Heart left ventricle (tissue), 16 donors: ENCODE data around the gene TMEM135. TPM values are rescaled to one million over a fixed set of nuclear protein-coding genes. Genes with fewer than 3 reads are reported as not detected.
"Not testable (repeated sequence)": the region's sequence is repeated elsewhere in the genome, so short reads cannot be mapped to it uniquely, and the experiment has no call there.

ENCODE experiments used
- ATAC-seq, 4 donors: fragments of 200-7000 bp; cut with Tn5 transposase; one replicate each; pipeline ENCODE4 v1.9.1; 2020 to 2022; ENCODE audit warnings: moderate library complexity in 4 of 4, mild to moderate bottlenecking in 3 of 4, moderate number of reproducible peaks in 1 of 4
- DNase-seq, 5 donors: peaks; one replicate each; pipeline ENCODE4 v3.0.0-alpha.2; 2020
- H3K27ac ChIP-seq, 12 donors: fragments of 200-600 bp; sonication (generic) in 4 of 12; one replicate each; pipeline versions ENCODE4 v1.5.0 to v1.8.0; 2016 to 2022; ENCODE audit warnings: mild to moderate bottlenecking in 2 of 12
- H3K27me3 ChIP-seq, 9 donors: fragments of 200-600 bp; sonication (generic) in 2 of 9; one replicate each; pipeline versions ENCODE4 v1.5.1 to v1.8.0; 2016 to 2022; ENCODE audit warnings: mild to moderate bottlenecking in 3 of 9
- H3K36me3 ChIP-seq, 9 donors: fragments of 200-600 bp; sonication (generic) in 2 of 9; one replicate each; pipeline versions ENCODE4 v1.5.0 to v1.8.0; 2018 to 2022; ENCODE audit warnings: mild to moderate bottlenecking in 2 of 9
- H3K4me1 ChIP-seq, 12 donors: fragments of 200-600 bp; sonication (generic) in 4 of 12; one replicate each; pipeline versions ENCODE4 v1.5.0 to v1.8.0; 2016 to 2022; ENCODE audit warnings: mild to moderate bottlenecking in 3 of 12
- H3K4me3 ChIP-seq, 12 donors: fragments of 200-600 bp; sonication (generic) in 4 of 12; one replicate each; pipeline versions ENCODE4 v1.5.0 to v1.8.0; 2017 to 2022; ENCODE audit warnings: mild to moderate bottlenecking in 9 of 12, moderate library complexity in 4 of 12
- H3K9me3 ChIP-seq, 12 donors: fragments of 200-600 bp; sonication (generic) in 4 of 12; one replicate each; pipeline versions ENCODE4 v1.5.0 to v1.8.0; 2016 to 2022; ENCODE audit warnings: mild to moderate bottlenecking in 1 of 12
- POLR2A ChIP-seq, 2 donors: fragments of 450-650 bp; IDR thresholded peaks; one replicate each; pipeline ENCODE4 v1.6.1; 2017; ENCODE audit warnings: antibody characterized with exemption in 2 of 2, mild to moderate bottlenecking in 2 of 2, moderate library complexity in 2 of 2
- WGBS, 4 donors: extraction: QIAGEN DNeasy Blood & Tissue Kit in 2 of 4; methylation state at CpG; one replicate each; pipeline versions ENCODE4 v1.1.5 to v1.1.7; 2013 to 2018; 5-methylcytosine and 5-hydroxymethylcytosine counted together
- intact Hi-C, 10 donors: fragments of 100-400 bp; cut with DNase I; formaldehyde crosslinking; loops; one replicate each; pipeline versions ENCODE4 v1.11.1 to v1.14.2; 2022
- polyA plus RNA-seq, 2 donors: library from polyadenylated mRNA; stranded (reverse); fragments of 200-250 nt; gene quantifications; one replicate each; pipeline ENCODE4 v1.2.3, GENCODE V29; 2013
- total RNA-seq, 9 donors: library from RNA; depleted of rRNA in 2 of 9; stranded (reverse); fragments of >200 nt in 2 of 9; fragmentation: NEBNext Ultra II Directional in 3 of 9; extraction: Animal tissue kit (Norgen Biotek cat#: 25700) in 3 of 9; gene quantifications; one replicate each; pipeline versions ENCODE4 v1.1.0 to v1.2.4, GENCODE V29; 2016 to 2023
- TF ChIP-seq, protein P1 (sequence below), 12 donors: fragments of 200-600 bp; sonication (generic) in 4 of 12; IDR thresholded peaks; one replicate each; pipeline versions ENCODE4 v1.5.0 to v1.8.0; 2018 to 2022; ENCODE audit warnings: antibody characterized with exemption in 12 of 12, mild to moderate bottlenecking in 5 of 12
- donor health status: ischemic (EF 13 %, LVEDD 7.1; RV severe dilation, severe dysfunction).
- donor health status: healthy with polysubstance abuse.
- donor health status: DM: no; HTN: yes; CAD: no.
- donor health status: DM: no; HTN: no; CAD: no.
- donor health status: ischemic (EF 25% LVEDD 6.9; RV normal size, moderate dysfunction).
- donor health status: ischemic (EF 25% LVEDD 5.7; RV mildly dilated, moderate dysfunction).
- donor health status: healthy.
- donor health status: DM: yes; HTN: yes; CAD: no.
- donor health status: ischemic (EF 35%, LVEDD 5.7; RV mildly dilated, moderate dysfunction).
- donor health status: nonischemic (EF 11% LVEDD 7.7; RV severe dilation, severe dysfunction).
- donor health status: DM: yes; HTN: yes; CAD: no.
- donor health status: PGD.
- donor health status: ischemic (EF 29% LVEDD 5.4; RV normal size, mild dysfunction).
- donor health status: nonischemic (EF 23%, LVEDD 6.1; RV moderate dilation, normal function).

The TMEM135 gene
- total and polyA plus RNA-seq, 11 donors = 3.9 to 22.7 (median 14.7) TPM

- WGBS, 4 donors = 69 to 79% (median 72%) methylated on average over 3 of the region's 3 CpGs
- TF ChIP-seq POLR2A (IDR thresholded peaks at IDR 0.05) = no peak
- TF ChIP-seq, protein P1, sequence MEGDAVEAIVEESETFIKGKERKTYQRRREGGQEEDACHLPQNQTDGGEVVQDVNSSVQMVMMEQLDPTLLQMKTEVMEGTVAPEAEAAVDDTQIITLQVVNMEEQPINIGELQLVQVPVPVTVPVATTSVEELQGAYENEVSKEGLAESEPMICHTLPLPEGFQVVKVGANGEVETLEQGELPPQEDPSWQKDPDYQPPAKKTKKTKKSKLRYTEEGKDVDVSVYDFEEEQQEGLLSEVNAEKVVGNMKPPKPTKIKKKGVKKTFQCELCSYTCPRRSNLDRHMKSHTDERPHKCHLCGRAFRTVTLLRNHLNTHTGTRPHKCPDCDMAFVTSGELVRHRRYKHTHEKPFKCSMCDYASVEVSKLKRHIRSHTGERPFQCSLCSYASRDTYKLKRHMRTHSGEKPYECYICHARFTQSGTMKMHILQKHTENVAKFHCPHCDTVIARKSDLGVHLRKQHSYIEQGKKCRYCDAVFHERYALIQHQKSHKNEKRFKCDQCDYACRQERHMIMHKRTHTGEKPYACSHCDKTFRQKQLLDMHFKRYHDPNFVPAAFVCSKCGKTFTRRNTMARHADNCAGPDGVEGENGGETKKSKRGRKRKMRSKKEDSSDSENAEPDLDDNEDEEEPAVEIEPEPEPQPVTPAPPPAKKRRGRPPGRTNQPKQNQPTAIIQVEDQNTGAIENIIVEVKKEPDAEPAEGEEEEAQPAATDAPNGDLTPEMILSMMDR (IDR thresholded peaks at IDR 0.05) = no peak
- H3K9me3 ChIP-seq = no peaks in the 10 kb centered on the region
- H3K36me3 ChIP-seq = no peaks in the 10 kb centered on the region
- DNase-seq (no peak), ATAC-seq (no peak)
- H3K4me3 ChIP-seq = no peak overlapping the region
- intact Hi-C loops = loop anchor here in 3 of 10 donors (5.0 to 10.0 kb wide), 2 partner anchors 33 to 94 kb away; partner anchors contain the start of gene FZD4 (in 2 of the 3)
- H3K27me3 ChIP-seq = no peaks in the 10 kb centered on the region
- peaks cover 0 to 26% (median 12%) of the 10 kb centered on the region in 12 donors for H3K4me1 ChIP-seq
- H3K27ac ChIP-seq = no peak overlapping the region
Observed at GRCh38 chr11:86990515-86990914, 47.2 kb upstream of the TMEM135 start.

DNA sequence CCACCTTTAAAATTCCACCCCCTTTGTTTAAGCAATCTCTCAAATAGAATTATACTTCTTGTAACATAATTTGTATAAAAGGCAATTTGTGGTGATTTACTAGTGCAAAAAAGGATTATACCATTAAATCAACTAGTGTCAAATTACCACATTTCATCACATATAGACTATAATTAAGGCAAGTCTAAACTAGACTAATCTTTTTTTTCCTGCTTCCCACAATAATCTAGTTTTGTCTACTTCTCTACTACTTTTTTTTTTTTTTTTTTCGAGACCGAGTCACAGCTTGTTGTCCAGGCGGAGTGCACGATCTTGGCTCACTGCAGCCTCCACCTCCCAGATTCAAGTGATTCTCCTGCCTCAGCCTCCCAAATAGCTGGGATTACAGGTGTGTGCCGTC is 46.4 kb upstream of the TMEM135 start:
- ATAC-seq (no peak), DNase-seq (no peak)
- WGBS, 4 donors = 95 to 97% (median 96%) methylated on average over 5 of the region's 5 CpGs
- intact Hi-C loops = loop anchor here in 3 of 10 donors (5.0 to 10.0 kb wide), 2 partner anchors 34 to 93 kb away; partner anchors contain the start of gene FZD4 (in 2 of the 3)
- Histone ChIP-seq H3K27me3 (no peaks in the 10 kb centered on the region), H3K27ac (no peak overlapping the region), H3K9me3 (no peaks in the 10 kb centered on the region), H3K4me3 (no peak overlapping the region), H3K36me3 (no peaks in the 10 kb centered on the region), H3K4me1 (peaks cover 0 to 27% (median 12%) of the 10 kb centered on the region in 12 donors)
- no peak for TF ChIP-seq POLR2A (IDR thresholded peaks at IDR 0.05)
- TF ChIP-seq, protein P1 (IDR thresholded peaks at IDR 0.05) = no peak

DNA sequence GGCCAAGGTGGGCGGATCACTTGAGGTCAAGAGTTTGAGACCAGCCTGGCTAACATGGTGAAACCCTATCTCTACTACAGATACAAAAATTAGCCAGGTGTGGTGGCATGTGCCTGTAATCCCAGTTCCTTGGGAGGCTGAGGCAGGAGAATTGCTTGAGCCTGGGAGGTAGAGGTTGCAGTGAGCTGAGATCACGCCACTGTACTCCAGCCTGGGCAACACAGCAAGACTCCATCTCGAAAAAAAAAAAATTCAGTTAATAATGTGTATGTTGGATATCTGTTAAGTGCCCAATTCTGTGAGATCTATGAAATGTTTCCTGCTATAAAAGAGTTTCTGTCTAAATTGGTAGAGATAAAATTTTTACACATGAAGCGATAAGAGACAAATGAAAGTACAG is 45.4 kb upstream of the TMEM135 start:
- not testable (repeated sequence) for H3K27me3 ChIP-seq, H3K4me3 ChIP-seq, DNase-seq, ATAC-seq, H3K27ac ChIP-seq, H3K36me3 ChIP-seq, H3K9me3 ChIP-seq
- intact Hi-C loops = loop anchor here in 3 of 10 donors (5.0 to 10.0 kb wide), 2 partner anchors 35 to 92 kb away; partner anchors contain the start of gene FZD4 (in 2 of the 3)
- WGBS, 4 donors = 97 to 98% (median 98%) methylated on average over 4 of the region's 4 CpGs
- H3K4me1 ChIP-seq = peaks cover 0 to 27% (median 12%) of the 10 kb centered on the region in 12 donors

- Histone ChIP-seq H3K27ac (no peak overlapping the region), H3K36me3 (no peaks in the 10 kb centered on the region), H3K9me3 (no peaks in the 10 kb centered on the region), H3K27me3 (no peaks in the 10 kb centered on the region), H3K4me3 (no peak overlapping the region), H3K4me1 (peaks cover 0 to 27% (median 12%) of the 10 kb centered on the region in 12 donors)
- intact Hi-C loops = loop anchor here in 3 of 10 donors (5.0 to 10.0 kb wide), 2 partner anchors 36 to 92 kb away; partner anchors contain the start of gene FZD4 (in 2 of the 3)
- DNase-seq (no peak), ATAC-seq (no peak)
- TF ChIP-seq POLR2A (IDR thresholded peaks at IDR 0.05) = no peak
- TF ChIP-seq, protein P1 (IDR thresholded peaks at IDR 0.05) = no peak
- 64 to 72% (median 68%) methylated on average over 3 of the region's 3 CpGs for WGBS, 4 donors
Observed at GRCh38 chr11:86993031-86993430, 44.7 kb upstream of the TMEM135 start.
